GM18517 (cell line): Measurements from ENCODE around the gene GATAD2B.
"Not testable (repeated sequence)": the region's sequence is repeated elsewhere in the genome, so short reads cannot be mapped to it uniquely, and the experiment has no call there.

Source experiments
- ATAC-seq: cut with Tn5 transposase; IDR thresholded peaks from one replicate; pipeline ENCODE4 v1.9.1; 2021; ENCODE audit warnings: mild to moderate bottlenecking, moderate library complexity; ENCODE audit not compliant: unreplicated experiment

The GATAD2B gene

GRCh38 chr1:153899509-153899908, 23.3 kb downstream of the GATAD2B start:
- ATAC-seq = no peak

- ATAC-seq = not testable (repeated sequence)
Observed at GRCh38 chr1:153895866-153896265, 26.9 kb downstream of the GATAD2B start.

GRCh38 chr1:153891042-153891441, 31.7 kb downstream of the GATAD2B start:
- not testable (repeated sequence) for ATAC-seq

GRCh38 chr1:153888533-153888932, 34.2 kb downstream of the GATAD2B start:
- ATAC-seq = no peak

GRCh38 chr1:153886127-153886526, 36.6 kb downstream of the GATAD2B start:
- ATAC-seq = no peak

GRCh38 chr1:153883223-153883622, 39.5 kb downstream of the GATAD2B start:
- no peak for ATAC-seq

GRCh38 chr1:153882296-153882912, 40.4 kb downstream of the GATAD2B start:
- no peak for ATAC-seq

- no peak for ATAC-seq
Observed at GRCh38 chr1:153881751-153882150, 41.0 kb downstream of the GATAD2B start.

GRCh38 chr1:153880962-153881361, 41.8 kb downstream of the GATAD2B start:
- ATAC-seq = no peak

GRCh38 chr1:153880024-153880423, 42.7 kb downstream of the GATAD2B start:
- no peak for ATAC-seq

- no peak for ATAC-seq
Observed at GRCh38 chr1:153877112-153877511, 45.7 kb downstream of the GATAD2B start.

GRCh38 chr1:153872934-153873333, 49.8 kb downstream of the GATAD2B start:
- no peak for ATAC-seq

- no peak for ATAC-seq
Observed at GRCh38 chr1:153872331-153872730, 50.4 kb downstream of the GATAD2B start.

GRCh38 chr1:153869486-153869885, 53.3 kb downstream of the GATAD2B start:
- no peak for ATAC-seq

GRCh38 chr1:153866045-153866850, 56.5 kb downstream of the GATAD2B start:
- ATAC-seq = peak; percentile 77

GRCh38 chr1:153860285-153860684, 62.5 kb downstream of the GATAD2B start:
- ATAC-seq = no peak

GRCh38 chr1:153857505-153857904, 65.3 kb downstream of the GATAD2B start:
- no peak for ATAC-seq

- no peak for ATAC-seq
Observed at GRCh38 chr1:153856763-153857162, 66.0 kb downstream of the GATAD2B start.

- no peak for ATAC-seq
Observed at GRCh38 chr1:153852170-153852569, 70.6 kb downstream of the GATAD2B start.

GRCh38 chr1:153849487-153850185, 73.1 kb downstream of the GATAD2B start:
- ATAC-seq = peak; percentile 84

- ATAC-seq = no peak
Observed at GRCh38 chr1:153848805-153849204, 74.0 kb downstream of the GATAD2B start.

GRCh38 chr1:153845158-153845557, 77.6 kb downstream of the GATAD2B start:
- ATAC-seq = no peak
